22Rv1 (cell line): Measurements from ENCODE around the gene CBFB.

Experiments
- H3K27ac ChIP-seq: fragments of 450-650 bp; 2 replicates; pipeline ENCODE4 v1.5.1; 2017
- ZFX ChIP-seq: fragments of 450-650 bp; IDR thresholded peaks from 2 replicates; pipeline ENCODE4 v1.6.1; 2017; ENCODE audit warnings: antibody characterized with exemption, borderline replicate concordance
- TF ChIP-seq, protein P1 (sequence below): fragments of 450-650 bp; IDR thresholded peaks from 2 replicates; pipeline ENCODE4 v1.5.1; 2017; ENCODE audit warnings: mild to moderate bottlenecking

The CBFB gene

DNA sequence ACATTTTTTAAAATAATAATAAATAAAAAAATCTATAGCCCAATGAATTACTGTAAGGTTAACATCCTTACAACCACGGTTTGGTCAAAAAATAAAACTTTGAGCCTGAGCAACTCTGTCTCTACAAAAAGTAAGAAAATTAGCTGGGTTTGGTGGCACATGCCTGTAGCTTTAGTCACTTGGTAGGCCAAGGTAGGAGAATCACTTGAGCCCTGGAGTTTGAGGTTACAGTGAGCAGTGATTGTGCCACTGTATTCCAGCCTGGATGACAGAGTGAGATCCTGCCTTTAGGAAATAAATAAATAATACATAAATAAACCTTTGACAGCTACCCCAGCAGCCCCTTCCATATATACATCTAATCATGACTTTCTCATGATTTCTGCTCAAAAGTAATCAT lies 53.9 kb downstream of the CBFB start:
- TF ChIP-seq, protein P1, sequence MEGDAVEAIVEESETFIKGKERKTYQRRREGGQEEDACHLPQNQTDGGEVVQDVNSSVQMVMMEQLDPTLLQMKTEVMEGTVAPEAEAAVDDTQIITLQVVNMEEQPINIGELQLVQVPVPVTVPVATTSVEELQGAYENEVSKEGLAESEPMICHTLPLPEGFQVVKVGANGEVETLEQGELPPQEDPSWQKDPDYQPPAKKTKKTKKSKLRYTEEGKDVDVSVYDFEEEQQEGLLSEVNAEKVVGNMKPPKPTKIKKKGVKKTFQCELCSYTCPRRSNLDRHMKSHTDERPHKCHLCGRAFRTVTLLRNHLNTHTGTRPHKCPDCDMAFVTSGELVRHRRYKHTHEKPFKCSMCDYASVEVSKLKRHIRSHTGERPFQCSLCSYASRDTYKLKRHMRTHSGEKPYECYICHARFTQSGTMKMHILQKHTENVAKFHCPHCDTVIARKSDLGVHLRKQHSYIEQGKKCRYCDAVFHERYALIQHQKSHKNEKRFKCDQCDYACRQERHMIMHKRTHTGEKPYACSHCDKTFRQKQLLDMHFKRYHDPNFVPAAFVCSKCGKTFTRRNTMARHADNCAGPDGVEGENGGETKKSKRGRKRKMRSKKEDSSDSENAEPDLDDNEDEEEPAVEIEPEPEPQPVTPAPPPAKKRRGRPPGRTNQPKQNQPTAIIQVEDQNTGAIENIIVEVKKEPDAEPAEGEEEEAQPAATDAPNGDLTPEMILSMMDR, result no peak
- TF ChIP-seq ZFX, result no peak
- no peak overlapping the region for H3K27ac ChIP-seq

DNA sequence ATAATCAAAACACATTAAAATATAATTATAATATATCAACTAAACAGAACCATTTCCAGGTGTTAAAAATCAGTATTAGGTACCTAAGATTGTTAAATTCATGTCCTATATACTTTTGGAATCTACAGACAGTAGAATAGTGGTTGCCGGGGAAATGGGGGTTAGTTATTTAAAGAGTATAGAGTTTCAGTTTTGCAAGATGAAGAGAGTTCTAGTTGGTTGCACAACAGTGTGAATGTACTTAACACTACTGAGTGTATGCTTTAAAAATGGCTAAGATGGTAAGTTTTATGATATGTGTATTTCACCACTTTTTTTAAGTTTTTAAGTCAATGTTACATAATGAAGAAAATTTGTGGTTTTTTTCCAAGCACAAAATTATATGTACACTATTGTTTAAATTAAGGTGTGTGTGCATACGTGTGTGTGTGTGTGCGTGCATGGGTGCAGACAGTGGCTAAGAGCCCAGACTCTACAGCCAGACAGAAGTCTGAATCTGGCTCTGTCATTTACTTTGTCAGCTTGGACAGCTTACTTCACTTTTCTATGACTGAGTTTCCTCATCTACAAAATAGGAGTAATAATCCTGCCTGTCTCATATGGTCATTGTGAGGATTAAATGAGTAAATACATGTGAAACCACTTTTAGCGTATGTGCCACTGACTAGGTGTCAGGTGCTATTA lies 55.5 kb downstream of the CBFB start:
- TF ChIP-seq, protein P1, result no peak
- TF ChIP-seq ZFX, result no peak
- H3K27ac ChIP-seq, result no peak overlapping the region

GRCh38 chr16:67086822-67087221 lies 57.9 kb downstream of the CBFB start:
- TF ChIP-seq, protein P1, result no peak
- no peak for TF ChIP-seq ZFX
- H3K27ac ChIP-seq, result no peak overlapping the region

DNA sequence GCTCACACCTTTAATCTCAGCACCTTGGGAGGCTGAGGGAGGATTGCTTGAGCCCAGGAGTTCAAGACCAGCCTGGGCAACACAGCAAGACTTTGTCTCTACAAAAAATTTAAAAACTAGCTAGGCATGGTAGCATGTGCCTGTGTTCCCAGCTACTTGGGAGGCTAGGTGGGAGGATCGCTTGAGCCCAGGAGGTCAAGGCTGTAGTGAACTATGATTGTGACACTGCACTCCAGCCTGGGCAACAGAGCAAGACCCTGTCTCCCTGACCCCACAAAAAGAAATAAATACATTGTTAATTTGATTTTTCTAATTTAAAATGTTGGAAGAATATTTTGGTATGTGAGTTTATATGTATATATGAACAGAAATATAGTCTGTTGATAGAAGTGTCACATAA lies 58.3 kb downstream of the CBFB start:
- TF ChIP-seq, protein P1, result no peak
- no peak for TF ChIP-seq ZFX
- H3K27ac ChIP-seq, result no peak overlapping the region

DNA sequence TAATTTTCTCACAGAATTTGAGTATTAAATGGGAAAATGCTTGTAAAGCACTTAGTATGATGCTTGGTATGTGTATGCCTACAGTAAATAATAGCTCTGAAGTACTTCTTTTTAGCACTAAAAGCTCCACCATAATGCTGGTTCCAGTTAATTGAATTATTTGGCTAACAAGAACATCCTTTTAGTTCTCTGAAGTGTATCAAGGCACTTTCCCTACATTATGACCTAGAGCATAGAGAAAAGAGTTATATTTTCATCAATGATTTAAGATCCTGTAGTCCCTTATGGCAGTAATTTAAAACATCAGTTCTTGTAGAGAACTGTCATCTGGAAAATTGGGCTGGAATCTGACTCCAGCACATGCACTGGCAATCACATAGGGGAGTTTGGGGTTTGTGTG lies 58.9 kb downstream of the CBFB start:
- H3K27ac ChIP-seq, result no peak overlapping the region
- TF ChIP-seq, protein P1, result no peak
- TF ChIP-seq ZFX, result no peak

DNA sequence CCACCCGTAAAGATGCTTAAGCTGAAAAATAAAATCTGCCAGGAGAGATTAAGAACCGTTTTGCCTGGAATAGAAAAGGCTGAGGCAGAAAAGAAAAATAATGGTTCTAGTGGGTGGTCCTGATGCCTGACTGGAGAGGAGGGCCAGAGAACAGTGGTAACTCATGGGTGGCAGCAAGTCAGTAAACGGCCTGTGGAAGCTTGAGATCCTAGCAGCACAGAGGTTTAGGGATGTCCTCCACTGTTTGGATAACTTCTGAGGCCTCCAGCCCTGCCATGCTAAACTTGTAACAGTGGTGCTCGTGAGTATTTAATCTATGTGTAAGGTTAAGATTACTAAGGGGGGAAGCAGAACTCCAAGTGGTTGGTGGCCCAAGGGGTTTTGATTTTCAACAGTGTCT lies 59.6 kb downstream of the CBFB start:
- H3K27ac ChIP-seq, result no peak overlapping the region
- TF ChIP-seq, protein P1, result no peak
- TF ChIP-seq ZFX, result no peak

DNA sequence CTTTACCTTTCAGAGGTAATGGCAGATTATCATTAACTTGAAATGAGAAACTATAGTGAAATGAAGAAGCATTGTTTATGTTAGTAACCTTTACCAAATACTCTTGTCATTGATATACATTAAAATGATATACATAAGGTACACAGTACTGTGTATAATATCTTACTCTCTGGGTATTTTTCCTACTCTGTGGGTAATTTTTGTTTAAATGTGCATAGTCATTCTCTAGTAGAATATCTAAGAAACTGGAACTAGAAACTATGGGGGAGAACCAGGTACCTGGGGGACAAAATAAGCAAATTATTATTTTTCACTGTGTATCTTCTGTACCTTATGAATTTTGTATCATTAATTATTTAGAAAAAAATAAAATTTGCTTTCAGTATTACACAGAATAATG lies 60.2 kb downstream of the CBFB start:
- TF ChIP-seq, protein P1, result no peak
- TF ChIP-seq ZFX, result no peak
- no peak overlapping the region for H3K27ac ChIP-seq
